ENCODE data around the gene CDC42SE1. TPM values are rescaled to one million over a fixed set of nuclear protein-coding genes. Genes with fewer than 3 reads are reported as not detected.
A peak's percentile ranks its signal among the peaks of the same experiment; 100 is the strongest.

Gene CDC42SE1
- total and polyA plus RNA-seq, 9 of the 15 experiments (the other 6 are each of a cell fraction or from before 2014, with no cell fraction given): 78.1 to 189 (median 114) TPM

DNA sequence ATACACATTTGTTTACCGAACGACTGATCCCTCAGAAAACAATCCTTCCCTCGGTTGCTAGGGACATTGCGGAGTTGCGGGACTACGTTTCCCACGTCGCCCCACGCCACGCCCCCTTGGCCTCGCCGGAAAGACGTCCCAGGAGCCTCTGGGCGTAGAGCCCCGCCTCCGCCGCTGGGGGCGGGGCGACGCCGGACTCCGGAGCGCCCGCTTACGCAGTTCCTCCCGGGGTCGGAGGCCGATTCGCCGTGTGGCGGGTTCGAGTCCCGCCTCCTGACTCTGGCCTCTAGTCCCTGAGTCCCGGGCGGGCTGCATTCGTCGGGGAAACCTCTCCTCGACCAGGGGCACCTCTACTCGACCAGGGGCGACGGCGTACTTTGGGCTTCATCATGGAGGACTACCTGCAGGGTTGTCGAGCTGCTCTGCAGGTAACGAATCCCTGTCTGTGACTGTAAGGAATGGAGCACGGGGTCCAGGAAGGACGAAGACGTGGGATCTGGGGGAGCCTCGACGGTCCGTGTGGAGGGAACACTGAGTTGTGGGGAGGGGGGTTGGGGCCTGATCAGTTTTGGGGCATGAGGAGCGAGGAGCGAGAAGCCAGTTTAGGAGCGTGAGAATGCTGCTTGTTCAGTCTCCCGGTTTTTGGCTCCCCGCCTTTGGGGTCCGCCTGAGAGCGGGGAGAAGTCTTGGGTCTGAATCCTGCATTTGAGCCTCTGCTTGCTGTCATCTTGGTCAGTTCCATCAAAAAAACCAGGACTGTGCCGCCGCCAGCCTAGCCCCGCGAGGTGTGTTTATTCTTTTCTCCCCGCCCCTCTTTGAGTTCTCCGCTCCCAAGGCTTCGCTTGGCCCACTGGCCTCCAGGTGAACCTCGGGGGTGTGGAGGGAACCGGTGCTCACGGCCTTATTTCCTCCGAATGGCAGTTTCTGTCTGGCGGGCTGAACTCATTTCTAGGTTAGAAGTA, 50.9 kb downstream of the CDC42SE1 start, which contains the start of gene PRUNE1 (continued):
- TF ChIP-seq, protein P1, sequence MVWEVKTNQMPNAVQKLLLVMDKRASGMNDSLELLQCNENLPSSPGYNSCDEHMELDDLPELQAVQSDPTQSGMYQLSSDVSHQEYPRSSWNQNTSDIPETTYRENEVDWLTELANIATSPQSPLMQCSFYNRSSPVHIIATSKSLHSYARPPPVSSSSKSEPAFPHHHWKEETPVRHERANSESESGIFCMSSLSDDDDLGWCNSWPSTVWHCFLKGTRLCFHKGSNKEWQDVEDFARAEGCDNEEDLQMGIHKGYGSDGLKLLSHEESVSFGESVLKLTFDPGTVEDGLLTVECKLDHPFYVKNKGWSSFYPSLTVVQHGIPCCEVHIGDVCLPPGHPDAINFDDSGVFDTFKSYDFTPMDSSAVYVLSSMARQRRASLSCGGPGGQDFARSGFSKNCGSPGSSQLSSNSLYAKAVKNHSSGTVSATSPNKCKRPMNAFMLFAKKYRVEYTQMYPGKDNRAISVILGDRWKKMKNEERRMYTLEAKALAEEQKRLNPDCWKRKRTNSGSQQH (CRISPR knock-in tag; IDR thresholded peaks at IDR 0.05): no peak
- TF ChIP-seq, protein P2, sequence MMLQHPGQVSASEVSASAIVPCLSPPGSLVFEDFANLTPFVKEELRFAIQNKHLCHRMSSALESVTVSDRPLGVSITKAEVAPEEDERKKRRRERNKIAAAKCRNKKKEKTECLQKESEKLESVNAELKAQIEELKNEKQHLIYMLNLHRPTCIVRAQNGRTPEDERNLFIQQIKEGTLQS (IDR thresholded peaks at IDR 0.05): no peak
- TF ChIP-seq, protein P2 (CRISPR knock-in tag; conservative IDR thresholded peaks at IDR 0.05): no peak
- TF ChIP-seq YY1 (IDR thresholded peaks at IDR 0.05; ENCODE audit: borderline replicate concordance in 1 of 3, control insufficient read depth in 1 of 3, extremely low read depth in 1 of 3, insufficient read depth in 3 of 3, insufficient read length in 1 of 3, insufficient replicate concordance in 2 of 3, low read depth in 1 of 3, low read length in 2 of 3) (peak in 2 of 3 experiments; percentile 25 to 41), KLF1 (tag; IDR thresholded peaks at IDR 0.05) (no peak), BRCA1 (IDR thresholded peaks at IDR 0.05) (no peak), BRCA1 (CRISPR knock-in tag; IDR thresholded peaks at IDR 0.05) (no peak), ZNF140 (CRISPR knock-in tag; IDR thresholded peaks at IDR 0.05) (no peak), ZNF239 (CRISPR knock-in tag; IDR thresholded peaks at IDR 0.05) (no peak), ZNF561 (CRISPR knock-in tag; conservative IDR thresholded peaks at IDR 0.05) (no peak), NR2C1 (IDR thresholded peaks at IDR 0.05) (peak; percentile 89), NR2C1 (tag; IDR thresholded peaks at IDR 0.05) (peak; percentile 86; the same call in 1 of the 2 replicates), ELF2 (CRISPR knock-in tag; IDR thresholded peaks at IDR 0.05) (no peak), ZKSCAN3 (CRISPR knock-in tag; IDR thresholded peaks at IDR 0.05) (no peak), ZNF184 (CRISPR knock-in tag; IDR thresholded peaks at IDR 0.05) (no peak), ZBTB8A (IDR thresholded peaks at IDR 0.05; ENCODE audit: partially characterized antibody) (no peak), SMARCC2 (IDR thresholded peaks at IDR 0.05; ENCODE audit: low read depth) (no peak), ZBED1 (IDR thresholded peaks at IDR 0.05) (no peak), CBX1 (IDR thresholded peaks at IDR 0.05; ENCODE audit: low read depth) (peak; percentile 77)
- TF ChIP-seq, protein P3, sequence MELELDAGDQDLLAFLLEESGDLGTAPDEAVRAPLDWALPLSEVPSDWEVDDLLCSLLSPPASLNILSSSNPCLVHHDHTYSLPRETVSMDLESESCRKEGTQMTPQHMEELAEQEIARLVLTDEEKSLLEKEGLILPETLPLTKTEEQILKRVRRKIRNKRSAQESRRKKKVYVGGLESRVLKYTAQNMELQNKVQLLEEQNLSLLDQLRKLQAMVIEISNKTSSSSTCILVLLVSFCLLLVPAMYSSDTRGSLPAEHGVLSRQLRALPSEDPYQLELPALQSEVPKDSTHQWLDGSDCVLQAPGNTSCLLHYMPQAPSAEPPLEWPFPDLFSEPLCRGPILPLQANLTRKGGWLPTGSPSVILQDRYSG (tag; conservative IDR thresholded peaks at IDR 0.05; ENCODE audit: low read depth): no peak
- TF ChIP-seq, protein P4, sequence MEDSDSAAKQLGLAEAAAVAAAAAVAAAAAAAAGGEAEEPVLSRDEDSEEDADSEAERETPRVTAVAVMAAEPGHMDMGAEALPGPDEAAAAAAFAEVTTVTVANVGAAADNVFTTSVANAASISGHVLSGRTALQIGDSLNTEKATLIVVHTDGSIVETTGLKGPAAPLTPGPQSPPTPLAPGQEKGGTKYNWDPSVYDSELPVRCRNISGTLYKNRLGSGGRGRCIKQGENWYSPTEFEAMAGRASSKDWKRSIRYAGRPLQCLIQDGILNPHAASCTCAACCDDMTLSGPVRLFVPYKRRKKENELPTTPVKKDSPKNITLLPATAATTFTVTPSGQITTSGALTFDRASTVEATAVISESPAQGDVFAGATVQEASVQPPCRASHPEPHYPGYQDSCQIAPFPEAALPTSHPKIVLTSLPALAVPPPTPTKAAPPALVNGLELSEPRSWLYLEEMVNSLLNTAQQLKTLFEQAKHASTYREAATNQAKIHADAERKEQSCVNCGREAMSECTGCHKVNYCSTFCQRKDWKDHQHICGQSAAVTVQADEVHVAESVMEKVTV (CRISPR knock-in tag; IDR thresholded peaks at IDR 0.05): no peak

Data from K562 (cell line).